ENCODE results near the gene TERT.

Gene TERT

DNA sequence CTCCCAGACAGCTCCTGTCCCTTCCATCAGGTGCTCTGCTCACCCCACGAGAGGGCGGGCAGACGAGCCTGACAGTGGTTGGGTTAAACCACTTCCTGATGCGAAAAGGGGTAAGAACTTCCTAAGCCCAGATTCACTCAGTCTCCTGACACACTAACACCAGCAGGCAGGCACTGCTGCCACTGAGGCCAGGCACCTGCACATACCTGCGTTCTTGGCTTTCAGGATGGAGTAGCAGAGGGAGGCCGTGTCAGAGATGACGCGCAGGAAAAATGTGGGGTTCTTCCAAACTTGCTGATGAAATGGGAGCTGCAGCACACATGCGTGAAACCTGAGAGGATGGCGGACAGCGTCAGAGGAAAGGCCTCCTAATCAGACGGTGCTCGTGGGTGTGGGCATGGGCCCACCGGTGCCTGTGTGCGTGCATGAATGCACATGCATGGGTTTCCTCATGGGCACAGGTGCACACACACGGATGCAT is 39.7 kb downstream of the TERT start:
- peak; percentile 66 for DNase-seq

DNA sequence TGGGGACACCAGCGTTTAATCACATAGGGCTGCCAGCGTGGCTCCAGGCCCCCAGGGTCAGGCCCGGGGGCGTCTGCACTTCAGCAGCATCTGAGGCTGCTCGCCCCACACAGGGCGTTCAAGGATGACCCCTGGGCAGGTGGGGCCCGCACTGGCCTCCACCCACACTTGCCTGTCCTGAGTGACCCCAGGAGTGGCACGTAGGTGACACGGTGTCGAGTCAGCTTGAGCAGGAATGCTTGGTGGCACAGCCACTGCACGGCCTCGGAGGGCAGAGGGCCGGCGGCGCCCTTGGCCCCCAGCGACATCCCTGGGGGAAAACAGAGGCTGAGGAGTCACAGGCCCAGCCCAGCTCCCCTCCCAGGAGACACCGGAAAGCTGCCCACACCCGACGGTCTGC is 40.7 kb downstream of the TERT start:
- peak; percentile 63 for DNase-seq

DNA sequence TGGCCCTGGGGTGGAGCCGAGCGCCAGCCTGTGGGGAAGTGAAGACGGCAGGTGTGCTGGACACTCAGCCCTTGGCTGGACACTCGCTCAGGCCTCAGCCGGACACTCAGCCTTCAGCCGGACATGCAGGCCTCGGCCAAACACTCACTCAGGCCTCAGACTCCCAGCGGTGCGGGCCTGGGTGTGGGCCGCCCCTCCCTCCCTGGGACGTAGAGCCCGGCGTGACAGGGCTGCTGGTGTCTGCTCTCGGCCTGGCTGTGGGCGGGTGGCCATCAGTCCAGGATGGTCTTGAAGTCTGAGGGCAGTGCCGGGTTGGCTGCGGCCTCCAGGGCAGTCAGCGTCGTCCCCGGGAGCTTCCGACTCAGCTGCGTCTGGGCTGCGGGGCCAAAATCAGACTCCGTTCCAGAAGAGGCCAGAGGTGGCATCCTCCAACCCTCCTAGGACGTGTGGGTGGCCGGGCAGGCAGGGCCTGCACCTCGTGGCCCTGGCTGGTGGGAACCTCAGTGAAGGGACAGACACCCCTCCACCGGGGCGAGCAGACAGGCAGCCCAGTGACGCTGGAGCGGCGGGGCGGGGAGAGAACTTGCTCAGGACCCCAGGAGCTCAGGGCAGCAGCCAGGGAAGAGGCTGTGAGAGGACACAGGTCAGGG is 41.3 kb downstream of the TERT start:
- DNase-seq: peak; percentile 74

DNA sequence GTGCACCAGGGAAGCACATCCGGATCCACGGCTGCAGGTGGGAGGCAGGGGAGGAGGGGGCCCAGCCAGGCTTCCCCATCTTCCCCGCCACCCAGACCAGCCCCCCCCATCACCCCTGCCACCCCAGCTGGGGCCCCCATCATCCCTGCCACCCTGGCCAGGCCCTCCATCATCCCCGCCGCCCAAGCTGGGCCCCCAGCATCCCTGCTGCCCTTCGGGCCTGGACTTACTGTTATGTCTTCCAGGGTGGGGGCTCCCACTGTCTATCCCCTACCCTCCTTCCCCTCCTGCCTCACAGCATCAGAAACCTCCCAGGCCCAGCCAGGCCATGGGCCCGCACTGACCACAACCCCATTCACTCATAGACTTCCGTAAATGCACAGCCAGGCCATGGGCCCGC is 42.2 kb downstream of the TERT start:
- DNase-seq: no peak

DNA sequence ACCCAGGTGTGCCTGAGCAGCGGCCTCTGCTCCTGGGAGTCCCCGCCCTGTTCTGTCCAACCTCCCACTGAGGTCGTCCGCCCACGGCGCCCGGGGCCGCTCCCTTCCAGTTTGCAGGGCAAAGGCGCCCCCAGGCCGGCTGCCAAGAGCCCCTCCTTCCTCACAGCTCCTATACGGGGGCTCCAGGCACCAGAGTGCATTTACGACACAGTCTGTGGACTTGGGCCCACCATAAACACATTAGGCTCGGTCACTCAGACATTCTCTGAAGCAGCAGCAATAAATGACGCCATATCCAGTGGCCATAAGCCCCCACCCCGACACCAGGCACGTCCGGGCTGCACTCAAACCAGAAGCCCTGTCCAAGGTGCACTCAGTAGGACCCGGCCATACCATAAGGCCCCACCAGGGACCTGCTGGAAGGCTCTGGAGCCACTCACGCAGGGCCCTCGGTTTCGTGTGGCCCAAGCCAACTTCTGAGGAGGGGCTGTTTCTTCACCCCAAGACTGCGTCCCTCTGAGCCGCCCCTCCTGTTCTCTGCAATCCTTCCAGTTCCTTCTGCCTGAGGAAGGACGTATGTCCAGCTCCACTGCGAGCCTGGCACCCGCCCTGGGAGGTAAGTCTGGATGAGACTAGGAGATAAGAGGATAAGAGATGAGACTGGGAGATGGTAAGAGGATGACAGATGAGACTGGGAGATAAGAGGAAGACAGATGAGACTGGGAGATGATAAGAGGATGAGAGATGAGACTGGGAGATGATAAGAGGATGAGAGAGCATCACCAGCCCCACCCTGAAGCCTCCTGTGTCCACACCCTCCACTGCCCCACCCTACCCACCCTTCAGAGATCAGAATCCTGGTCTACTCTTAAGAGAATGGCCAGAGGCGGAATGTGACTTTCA is 42.9 kb downstream of the TERT start:
- DNase-seq: no peak

DNA sequence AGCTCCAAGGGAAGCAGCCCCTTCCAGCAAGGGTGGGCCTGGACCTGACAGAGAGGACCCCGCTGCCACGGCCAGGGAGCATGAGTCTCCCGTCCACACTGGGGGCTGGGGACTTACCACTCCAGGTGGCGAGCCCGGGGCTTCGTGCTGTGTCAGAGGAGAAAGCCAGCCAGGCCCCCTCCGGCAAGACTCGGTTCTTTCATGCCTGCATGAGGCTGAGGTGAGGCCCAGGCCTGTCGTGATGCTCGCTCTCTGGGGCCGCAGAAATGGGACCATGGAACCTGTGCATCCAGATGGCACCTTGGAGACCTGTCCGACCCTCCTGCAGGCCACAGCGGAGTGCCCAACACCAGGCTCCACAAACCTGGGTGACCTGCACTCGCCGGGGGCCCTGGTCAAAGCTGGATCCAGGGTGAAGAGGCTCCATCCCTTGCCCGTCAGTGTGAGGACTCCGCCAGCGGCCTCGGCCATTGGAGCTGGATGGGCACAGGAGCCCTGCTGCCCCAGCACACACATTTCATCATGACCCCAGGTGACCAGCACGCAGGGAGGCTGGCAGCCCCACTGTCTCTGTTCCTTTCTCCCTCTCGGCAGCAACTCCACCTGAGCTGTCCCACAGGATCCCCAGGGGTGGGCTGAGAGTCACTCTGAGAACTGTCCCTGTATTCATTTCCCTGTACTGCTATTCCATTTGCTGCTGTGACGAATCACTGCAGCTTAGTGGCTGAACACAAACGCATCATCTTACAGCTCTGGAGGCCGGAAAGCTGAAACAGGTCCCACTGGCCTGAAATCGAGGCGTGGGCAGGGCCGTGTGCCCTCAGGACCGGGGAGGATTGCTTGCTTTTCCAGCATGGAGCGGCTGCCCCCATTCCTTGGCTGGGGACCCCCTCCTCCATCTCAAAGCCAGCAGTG is 45.2 kb downstream of the TERT start:
- DNase-seq: no peak

DNA sequence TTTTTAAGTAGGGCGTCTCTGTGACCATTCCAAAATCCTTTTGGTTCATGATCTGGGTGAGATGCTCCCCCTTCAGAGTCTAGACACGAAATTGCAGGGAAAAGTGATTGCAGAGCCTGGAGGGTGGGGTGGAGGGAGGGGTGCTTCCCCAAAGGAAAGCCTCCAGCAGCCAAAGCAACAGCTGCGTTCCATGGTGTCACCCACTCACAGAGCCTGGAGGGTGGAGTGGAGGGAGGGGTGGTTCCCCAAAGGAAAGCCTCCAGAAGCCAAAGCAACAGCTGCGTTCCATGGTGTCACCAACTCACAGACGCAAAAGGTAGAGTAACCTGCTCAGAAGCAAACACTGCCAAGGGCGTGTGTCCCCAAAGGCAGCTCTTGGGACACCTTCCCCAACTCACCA is 47.1 kb downstream of the TERT start:
- DNase-seq: no peak

DNA sequence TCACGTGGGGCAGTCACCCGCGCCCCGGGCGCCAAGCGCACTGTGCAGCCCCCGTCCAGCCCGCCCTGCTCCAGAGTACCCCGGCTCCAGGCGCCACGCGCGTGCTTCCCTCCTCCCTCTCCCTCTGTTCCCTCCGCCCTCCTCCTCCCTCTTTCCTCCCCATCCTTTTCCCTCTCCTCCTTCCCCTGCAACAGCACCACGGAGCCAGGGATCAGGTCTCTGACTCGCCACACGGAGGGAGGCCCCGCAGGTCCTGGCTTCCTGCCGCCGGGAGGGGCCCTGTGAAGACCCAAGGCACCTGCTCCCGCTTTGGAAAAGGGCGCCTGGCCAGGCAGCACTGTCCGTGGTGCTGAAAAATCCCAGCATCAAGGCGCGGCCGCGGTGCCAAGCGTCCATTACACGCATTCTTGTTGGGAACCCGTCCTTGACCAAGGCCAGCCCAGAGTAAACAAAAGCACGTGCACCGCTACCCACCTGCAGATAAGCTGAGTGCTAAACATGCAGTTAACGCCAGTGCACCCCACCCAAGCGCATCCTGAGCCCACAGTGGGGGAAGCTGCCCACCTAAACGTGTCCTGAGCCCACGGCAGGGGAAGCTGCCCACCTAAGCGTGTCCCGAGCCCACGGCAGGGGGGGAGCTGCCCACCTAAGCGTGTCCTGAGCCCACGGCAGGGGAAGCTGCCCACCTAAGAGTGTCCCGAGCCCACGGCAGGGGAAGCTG is 48.0 kb downstream of the TERT start:
- DNase-seq: no peak

DNA sequence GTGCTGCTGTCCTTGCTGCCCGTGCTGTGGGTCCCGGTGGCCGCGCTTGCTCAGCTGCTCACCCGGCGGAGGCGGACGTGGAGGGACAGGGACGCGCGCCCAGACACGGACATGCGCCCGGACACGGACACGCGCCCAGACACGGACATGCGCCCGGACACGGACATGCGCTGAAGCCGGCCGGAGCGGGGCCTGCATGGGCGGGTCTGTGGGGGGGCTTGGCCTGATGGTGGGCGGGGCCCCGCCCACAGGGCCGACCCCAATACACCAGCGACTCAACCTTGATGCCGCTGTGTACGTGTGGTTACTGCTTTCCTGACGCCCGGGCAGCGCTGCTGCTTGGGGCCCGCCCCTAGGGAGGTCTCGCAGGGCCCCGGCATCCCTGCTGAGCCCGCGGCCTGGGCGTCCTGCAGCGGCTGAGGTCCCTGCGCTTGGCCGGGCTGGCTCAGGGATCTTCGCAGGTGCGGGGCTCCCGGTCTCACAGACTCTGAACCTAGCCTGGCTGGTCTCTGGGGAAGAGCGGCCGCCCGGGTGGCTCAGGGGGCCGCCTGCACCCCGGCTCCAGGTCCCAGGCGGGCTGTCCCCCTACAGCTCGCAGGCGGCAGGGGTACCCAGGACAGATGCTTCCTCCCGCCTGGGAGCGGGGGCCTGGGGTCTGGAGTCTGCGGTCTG is 48.8 kb downstream of the TERT start:
- DNase-seq: no peak

DNA sequence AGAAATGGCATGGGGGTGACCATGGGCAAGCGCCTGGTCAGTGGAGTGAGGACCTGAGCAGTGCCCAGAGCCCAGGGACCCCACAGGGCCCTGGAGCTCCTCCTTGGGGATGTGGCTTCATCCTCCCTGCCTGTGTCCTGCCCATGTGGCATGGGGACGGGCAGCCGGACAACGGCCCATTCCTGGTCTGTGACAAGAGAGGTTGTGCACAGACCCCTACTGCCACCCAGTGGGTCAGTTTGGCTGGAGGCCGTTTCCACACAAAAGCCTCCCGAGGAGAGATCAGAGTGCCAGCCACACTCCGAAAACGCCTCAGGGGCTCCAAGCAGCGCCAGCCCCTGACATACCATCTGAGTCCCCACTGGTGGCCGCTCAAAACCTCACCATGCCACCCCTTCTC is 49.9 kb downstream of the TERT start:
- no peak for DNase-seq

DNA sequence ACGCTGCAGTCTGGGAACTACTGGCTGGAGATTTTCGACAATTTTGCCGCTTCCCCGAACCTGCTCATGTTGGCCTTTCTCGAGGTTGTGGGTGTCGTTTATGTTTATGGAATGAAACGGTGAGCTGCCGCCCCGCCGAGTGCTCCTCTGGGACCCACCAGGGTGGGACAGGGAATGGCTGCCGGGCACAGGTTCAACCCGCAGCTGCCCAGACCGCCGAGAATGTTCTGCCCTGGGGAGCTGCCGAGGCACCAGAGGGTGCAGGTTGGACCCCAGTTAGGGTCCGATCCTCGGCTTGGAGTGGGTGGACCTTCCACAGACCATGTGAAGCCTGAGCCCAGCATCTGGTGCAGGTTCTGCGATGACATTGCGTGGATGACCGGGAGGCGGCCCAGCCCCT is 50.6 kb downstream of the TERT start:
- DNase-seq: no peak

DNA sequence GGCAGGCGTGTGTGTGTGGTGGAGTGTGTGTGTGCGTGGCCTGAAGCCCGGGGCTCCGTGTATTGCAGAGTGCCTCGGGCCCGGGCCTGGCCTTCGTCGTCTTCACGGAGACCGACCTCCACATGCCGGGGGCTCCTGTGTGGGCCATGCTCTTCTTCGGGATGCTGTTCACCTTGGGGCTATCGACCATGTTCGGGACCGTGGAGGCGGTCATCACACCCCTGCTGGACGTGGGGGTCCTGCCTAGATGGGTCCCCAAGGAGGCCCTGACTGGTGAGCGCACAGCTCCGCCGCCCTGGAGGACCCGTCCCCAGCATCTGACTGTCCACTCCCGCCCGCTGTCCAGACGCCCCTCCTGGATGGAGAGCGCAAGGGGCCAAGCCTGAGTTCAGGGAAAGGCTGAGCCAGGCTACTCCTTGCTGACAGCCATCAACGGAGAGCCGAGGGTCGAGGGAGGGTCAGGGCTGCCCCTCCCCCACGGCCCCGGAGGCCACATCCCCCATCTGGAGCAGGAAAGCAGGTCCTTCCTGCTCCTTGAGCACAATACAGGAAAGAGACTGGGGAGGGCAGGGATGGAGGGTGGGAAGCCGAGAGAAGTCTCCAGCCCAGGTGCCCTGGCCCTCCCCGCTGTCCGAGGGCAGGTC is 51.3 kb downstream of the TERT start:
- DNase-seq: no peak

DNA sequence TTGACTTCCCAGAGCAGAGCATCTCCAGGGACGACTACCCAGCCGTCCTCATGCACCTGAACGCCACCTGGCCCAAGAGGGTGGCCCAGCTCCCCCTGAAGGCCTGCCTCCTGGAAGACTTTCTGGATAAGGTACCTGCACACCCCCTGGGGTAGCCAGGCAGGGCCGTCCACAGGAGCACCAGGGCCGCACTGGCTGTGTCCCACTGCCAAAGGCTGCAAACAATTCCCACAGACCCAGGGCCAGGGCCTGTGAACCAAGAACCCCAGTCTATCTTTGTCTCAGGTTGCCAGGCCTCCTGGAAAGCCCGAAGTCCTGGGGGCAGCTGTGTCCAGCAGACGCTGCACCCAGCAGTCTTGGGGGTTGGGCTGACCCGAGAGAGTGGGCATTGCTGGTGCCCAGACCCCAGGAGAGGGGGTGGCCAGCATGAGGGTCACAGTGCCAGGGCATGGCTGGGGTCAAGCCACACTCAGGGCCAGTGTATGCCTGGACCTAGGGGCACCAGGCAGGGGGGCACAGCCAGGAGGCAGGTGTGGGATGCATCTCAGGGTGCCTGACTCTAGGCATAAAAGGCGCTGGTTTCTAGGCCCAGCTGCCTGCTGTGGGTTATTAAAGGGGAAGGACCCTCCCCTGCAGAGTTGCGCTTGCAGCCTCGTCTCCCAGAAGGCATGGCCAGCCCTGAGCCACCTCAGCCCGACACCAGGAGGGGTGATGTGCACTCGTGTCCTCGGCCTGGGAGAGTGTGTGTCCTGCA is 52.0 kb downstream of the TERT start:
- no peak for DNase-seq

DNA sequence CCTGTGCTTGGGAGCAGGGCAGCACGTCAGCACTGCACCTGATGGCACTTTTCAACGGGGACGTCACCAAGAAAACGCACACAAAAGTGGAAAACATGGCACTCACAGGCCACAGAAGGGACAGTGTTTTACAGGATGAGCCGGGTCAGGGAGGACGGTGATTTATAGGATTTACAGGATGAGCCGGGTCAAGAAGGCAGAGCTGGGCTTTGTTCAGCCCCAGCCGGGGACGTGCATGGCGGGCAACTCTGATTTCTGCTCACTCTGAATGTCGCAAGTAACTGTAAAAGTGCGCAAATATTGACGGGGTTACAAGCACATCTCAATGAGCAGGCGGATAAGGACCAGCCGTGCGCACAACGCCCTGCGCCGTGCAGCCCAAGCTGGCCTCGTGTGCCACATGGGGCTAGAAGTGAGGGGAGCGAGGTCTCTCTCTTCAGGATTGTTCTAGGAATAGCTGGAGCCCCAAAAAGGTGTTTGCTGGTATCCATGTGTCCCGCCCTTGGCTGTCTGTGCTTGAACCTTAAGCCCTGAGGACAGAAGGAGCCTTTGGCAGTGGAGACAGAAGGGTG is 53.3 kb downstream of the TERT start:
- no peak for DNase-seq

DNA sequence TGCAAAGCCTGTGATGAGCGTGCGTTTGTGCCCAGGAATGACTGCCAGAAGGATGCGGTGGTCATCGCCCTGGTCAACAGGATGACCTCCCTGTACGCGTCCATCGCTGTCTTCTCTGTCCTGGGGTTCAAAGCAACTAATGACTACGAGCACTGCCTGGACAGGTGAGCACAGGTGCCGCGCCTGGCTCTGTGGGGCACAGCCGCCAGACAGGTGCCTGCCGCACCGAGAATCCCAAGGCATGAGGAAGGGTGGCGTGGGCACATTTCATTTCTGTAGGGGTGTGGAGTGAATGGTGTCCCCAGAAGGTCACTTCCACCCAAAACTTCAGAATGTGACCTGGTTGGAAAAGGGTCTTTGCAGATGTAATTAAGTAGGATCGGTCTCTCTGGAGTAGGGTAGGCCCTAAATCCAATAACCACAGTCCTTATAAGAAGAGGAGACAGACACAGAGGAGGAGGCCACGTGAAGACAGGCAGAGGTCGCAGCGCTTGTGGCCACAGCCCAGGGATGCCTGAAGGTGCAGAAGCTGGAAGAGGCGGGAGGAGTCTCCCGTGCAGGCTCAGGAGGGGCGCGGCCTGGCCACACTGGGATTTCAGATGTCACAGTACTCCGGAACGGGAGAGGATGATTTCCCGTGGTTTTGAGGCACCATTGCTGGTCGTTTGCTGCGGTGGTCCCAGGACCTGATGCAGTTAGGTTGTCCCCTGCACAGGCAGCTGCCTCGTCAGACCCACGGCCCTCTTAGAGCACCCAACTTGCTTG is 54.2 kb downstream of the TERT start:
- DNase-seq: no peak

DNA sequence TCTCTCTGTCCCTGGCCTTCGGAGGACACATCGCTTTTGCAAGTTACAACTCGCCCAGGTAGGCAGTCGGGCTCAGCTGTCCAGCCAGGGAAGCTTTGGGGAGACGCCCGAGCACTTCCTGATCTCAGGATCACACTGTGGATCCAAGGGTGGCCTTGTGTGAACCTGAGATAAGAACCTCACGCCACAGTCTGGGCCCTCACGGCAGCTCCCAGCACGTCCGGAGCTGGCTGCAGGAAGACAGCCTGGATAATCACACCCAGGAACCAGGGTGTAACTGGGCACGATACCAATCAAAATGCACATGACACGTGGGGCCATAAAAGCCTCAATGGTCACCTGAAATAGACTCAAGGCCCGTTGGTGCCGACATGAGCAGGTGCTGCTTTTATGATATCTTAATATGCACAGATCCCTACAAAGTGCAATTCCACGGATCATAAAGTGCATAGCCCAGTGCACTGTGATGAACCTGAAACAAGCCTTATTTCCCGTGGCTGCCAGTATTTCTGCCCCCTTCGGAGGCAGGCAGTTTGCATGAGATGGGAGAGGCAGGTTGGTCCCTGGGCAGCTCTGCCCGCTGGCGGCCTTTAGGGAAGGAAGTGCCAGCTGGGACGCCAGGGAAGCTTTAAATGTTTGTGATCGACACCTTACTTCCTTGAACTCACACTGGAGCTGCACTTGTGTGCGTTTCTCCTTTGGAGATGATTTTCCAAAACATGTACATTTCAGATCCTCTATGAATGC is 55.2 kb downstream of the TERT start:
- DNase-seq: no peak

DNA sequence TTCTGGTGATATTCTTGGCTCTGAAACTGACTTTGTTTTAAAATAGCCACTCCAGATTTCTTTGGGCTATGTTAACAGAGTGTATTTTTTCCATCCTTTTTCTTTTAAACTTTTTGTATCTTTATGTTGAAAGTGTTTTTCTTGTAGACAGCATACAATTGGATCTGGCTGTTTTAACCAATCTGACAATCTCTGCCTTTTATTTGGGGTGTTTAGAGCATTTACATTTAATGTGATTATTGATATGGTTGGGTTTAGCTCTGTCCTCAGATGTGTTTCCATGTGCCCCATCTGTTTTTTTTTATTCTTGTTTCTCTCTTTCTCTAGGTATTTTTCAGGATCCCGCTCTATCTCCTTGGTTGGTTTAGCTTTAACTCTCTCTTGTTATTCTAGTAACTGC is 59.0 kb downstream of the TERT start:
- DNase-seq: no peak

DNA sequence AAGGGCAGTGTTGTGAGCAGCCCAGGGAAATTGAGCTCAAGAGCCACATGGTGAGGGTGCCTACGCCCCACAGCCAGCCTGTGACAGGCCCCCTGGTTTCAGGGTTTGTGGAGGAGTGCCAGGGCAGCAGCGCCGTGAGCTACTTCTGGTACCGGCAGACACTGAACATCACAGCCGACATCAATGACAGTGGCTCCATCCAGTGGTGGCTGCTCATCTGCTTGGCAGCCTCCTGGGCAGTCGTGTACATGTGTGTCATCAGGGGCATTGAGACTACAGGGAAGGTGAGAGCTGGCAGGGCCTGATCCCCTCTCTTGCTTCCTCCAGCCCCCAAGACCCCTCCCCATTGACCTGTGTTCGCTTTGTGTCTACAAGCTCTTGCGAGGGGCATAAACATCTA is 59.5 kb downstream of the TERT start:
- no peak for DNase-seq

DNA sequence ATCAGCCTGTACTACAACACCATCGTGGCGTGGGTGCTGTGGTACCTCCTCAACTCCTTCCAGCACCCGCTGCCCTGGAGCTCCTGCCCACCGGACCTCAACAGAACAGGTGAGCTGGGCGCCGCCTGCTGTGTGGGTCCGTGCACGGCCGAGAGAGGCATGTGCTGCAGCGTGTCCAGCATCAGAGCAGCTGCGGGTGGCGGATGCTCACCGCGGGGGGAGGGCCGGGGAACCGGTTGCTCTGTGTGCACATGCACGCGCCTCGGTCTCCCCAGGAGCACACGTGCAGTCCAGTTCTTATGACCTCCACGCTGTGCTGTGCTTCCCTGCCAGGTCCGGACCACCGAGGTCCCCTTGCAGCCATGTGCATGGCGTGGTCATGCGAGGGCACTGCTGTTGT is 62.1 kb downstream of the TERT start:
- no peak for DNase-seq

All from EL (cell line).